Mesodermal cell (in vitro differentiated cells): Measurements from ENCODE around the gene CGB3.
"Not testable (repeated sequence)": the region's sequence is repeated elsewhere in the genome, so short reads cannot be mapped to it uniquely, and the experiment has no call there.

Source experiments
- H3K27ac ChIP-seq: 2 replicates; pipeline ENCODE4 v1.7.0; 2013; ENCODE audit warnings: mild to moderate bottlenecking, low read depth, low read length, moderate library complexity; ENCODE audit not compliant: severe bottlenecking
- H3K36me3 ChIP-seq: 2 replicates; pipeline ENCODE4 v1.7.1; 2013; ENCODE audit warnings: mild to moderate bottlenecking, low read length, moderate library complexity; ENCODE audit not compliant: control insufficient read depth, insufficient read depth
- H3K4me1 ChIP-seq: one replicate; pipeline ENCODE4 v1.7.1; 2013; ENCODE audit warnings: mild to moderate bottlenecking, low read length; ENCODE audit not compliant: insufficient read depth, control insufficient read depth, poor library complexity, severe bottlenecking
- H3K4me3 ChIP-seq: 2 replicates; pipeline ENCODE4 v1.7.0; 2013; ENCODE audit warnings: low read length, control low read depth, mild to moderate bottlenecking; ENCODE audit not compliant: insufficient read depth, poor library complexity, severe bottlenecking; ENCODE audit errors: extremely low read depth
- H3K9me3 ChIP-seq: 2 replicates; pipeline ENCODE4 v1.7.1; 2013; ENCODE audit warnings: mild to moderate bottlenecking, low read length, moderate library complexity; ENCODE audit not compliant: control insufficient read depth
- WGBS, 2 experiments: methylation state at CpG; one replicate each; pipeline ENCODE4 v1.1.5; 2013; ENCODE audit warnings: missing lambda C conversion rate in 2 of 2; ENCODE audit not compliant: insufficient coverage in 2 of 2; 5-methylcytosine and 5-hydroxymethylcytosine counted together

Gene CGB3

GRCh38 chr19:49042177-49042576, 18.0 kb upstream of the CGB3 start:
- H3K9me3 ChIP-seq: no peaks in the 10 kb centered on the region
- peaks cover 9% of the 10 kb centered on the region for H3K4me1 ChIP-seq
- no peaks in the 10 kb centered on the region for H3K36me3 ChIP-seq
- H3K27ac ChIP-seq: no peak overlapping the region
- WGBS, 2 experiments: 69 to 70% methylated on average over 10 to 15 of the region's 17 CpGs
- no peak overlapping the region for H3K4me3 ChIP-seq

DNA sequence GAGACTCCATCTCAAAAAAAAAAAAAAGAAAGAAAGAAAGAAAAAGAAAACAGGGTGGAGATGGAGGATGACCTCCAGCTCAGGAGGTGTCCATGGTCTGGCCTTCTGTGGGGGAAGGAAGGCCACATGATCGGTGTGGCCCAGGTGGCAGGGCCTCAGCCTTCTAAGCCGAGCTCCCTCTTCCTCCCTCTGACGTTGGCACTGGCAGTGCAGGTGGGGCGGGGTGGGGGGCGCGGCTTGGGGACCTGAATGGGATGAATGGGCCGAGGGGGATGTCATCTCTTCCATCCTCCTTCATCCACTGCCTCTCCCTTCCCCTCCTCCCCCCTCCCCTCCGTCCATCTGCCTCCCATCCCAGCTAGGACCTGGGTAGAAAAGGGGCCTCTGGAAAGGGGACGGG, 15.6 kb upstream of the CGB3 start:
- not testable (repeated sequence) for H3K4me1 ChIP-seq, H3K36me3 ChIP-seq, H3K9me3 ChIP-seq, H3K4me3 ChIP-seq, H3K27ac ChIP-seq
- 100% methylated on average over 1 of the region's 9 CpGs; no CpG with 5 or more reads in 1 of the 2 experiments for WGBS, 2 experiments

GRCh38 chr19:49038557-49039276, 14.6 kb upstream of the CGB3 start:
- H3K27ac ChIP-seq, H3K9me3 ChIP-seq, H3K36me3 ChIP-seq, H3K4me3 ChIP-seq, H3K4me1 ChIP-seq: not testable (repeated sequence)
- 81 to 83% methylated on average over 19 to 24 of the region's 26 CpGs for WGBS, 2 experiments

GRCh38 chr19:49038111-49038510, 14.0 kb upstream of the CGB3 start:
- not testable (repeated sequence) for H3K4me1 ChIP-seq, H3K36me3 ChIP-seq, H3K9me3 ChIP-seq, H3K4me3 ChIP-seq, H3K27ac ChIP-seq
- 86% methylated on average over 1 of the region's 8 CpGs; no CpG with 5 or more reads in 1 of the 2 experiments for WGBS, 2 experiments

- 50 to 51% methylated on average over 13 to 14 of the region's 18 CpGs for WGBS, 2 experiments
- not testable (repeated sequence) for H3K9me3 ChIP-seq, H3K4me1 ChIP-seq, H3K36me3 ChIP-seq, H3K27ac ChIP-seq, H3K4me3 ChIP-seq
Measured at GRCh38 chr19:49036815-49037214, 12.7 kb upstream of the CGB3 start, which contains the start of gene CGB1. Gene CGB1, minus strand, starts transcription at chr19:49036895. Its CDS starts 184 bp downstream, at chr19:49036711.

DNA sequence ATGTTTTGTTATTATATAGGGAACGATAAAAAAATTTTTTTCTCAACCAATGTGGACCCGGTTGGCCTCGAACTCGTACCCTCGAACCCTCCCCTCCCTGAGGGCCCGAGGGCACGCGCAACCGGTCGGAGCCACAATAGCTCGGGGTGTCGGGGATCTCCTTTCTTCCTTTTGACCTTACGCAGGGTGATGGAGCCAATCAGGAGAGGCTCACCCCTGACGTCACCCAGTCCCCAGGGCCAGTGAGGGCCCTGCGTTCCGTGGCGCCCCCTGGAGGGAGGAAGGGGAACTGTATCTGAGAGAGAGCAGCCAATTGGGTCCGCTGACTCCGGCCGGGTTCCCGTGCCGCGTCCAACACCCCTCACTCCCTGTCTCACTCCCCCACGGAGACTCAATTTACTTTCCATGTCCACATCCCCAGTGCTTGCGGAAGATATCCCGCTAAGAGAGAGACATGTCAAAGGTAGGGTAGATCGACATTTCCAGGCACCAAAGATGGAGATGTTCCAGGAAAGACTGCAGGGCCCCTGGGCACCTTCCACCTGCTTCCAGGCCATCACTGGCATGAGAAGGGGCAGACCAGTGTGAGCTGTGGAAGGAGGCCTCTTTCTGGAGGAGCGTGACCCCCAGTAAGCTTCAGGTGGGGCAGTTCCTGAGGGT, 7.6 kb upstream of the CGB3 start, which contains the start of gene CGB2:
CGB2 (plus strand) TSS at position 249 of the 660 bp plus-strand sequence; CDS start at position 455, 206 bp downstream.
- H3K4me1 ChIP-seq, H3K4me3 ChIP-seq, H3K9me3 ChIP-seq, H3K36me3 ChIP-seq, H3K27ac ChIP-seq: not testable (repeated sequence)
- WGBS, 2 experiments: 85 to 93% methylated on average over 15 to 17 of the region's 28 CpGs

DNA sequence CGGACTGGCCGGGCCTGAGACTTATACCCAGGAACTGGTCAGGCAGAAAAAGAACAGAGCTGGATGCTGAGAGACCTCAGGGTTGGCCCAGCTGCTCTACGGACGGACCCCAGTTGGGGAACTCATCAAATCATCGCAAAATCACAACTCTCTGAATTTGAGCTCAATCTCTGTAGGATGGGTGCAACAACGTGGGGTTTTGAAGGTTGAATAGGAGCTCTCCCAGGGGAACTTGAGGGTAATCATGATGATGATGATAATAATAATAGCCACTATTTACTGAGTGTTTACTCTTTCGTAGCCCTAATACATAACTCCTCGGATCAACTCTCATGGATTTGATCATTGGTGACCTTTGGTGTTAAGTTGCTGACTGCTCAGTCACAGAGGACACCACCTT, 6.2 kb upstream of the CGB3 start:
- WGBS, 2 experiments: 60 to 100% methylated on average over 1 to 2 of the region's 8 CpGs
- H3K4me1 ChIP-seq, H3K36me3 ChIP-seq, H3K4me3 ChIP-seq, H3K9me3 ChIP-seq, H3K27ac ChIP-seq: not testable (repeated sequence)

DNA sequence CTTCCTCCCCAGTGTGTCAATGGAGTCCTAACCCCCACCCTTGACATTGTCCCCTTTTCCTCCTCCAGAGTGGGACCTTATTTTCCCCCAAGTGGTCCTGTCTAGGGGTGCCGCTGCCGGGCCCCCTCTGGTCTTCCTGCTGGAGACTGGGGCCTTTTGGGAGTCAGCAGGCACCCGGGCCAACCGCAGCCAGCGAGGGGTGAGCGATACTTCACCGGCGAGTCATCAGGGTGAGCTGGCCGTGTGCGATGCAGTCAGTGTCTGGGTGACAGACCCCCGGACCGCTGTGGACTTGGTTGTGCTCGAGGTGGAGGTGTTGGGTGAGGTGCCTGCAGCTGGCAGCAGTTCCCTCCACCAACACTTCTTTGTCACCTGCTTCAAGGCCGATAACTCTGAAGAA, 5.6 kb upstream of the CGB3 start:
- H3K4me3 ChIP-seq, H3K27ac ChIP-seq, H3K4me1 ChIP-seq, H3K36me3 ChIP-seq, H3K9me3 ChIP-seq: not testable (repeated sequence)
- 79 to 82% methylated on average over 12 to 14 of the region's 14 CpGs for WGBS, 2 experiments

DNA sequence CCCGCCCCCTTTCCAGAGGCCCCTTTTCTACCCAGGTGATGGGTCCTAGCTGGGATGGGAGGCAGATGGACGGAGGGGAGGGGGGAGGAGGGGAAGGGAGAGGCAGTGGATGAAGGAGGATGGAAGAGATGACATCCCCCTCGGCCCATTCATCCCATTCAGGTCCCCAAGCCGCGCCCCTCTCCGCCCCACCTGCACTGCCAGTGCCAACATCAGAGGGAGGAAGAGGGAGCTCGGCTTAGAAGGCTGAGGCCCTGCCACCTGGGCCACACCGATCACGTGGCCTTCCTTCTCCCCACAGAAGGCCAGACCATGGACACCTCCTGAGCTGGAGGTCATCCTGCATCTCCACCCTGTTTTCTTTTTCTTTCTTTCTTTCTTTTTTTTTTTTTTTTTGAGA, 4.6 kb upstream of the CGB3 start:
- not testable (repeated sequence) for H3K4me3 ChIP-seq, H3K36me3 ChIP-seq, H3K4me1 ChIP-seq, H3K27ac ChIP-seq, H3K9me3 ChIP-seq
- WGBS, 2 experiments: 100% methylated on average over 1 of the region's 9 CpGs; no CpG with 5 or more reads in 1 of the 2 experiments

DNA sequence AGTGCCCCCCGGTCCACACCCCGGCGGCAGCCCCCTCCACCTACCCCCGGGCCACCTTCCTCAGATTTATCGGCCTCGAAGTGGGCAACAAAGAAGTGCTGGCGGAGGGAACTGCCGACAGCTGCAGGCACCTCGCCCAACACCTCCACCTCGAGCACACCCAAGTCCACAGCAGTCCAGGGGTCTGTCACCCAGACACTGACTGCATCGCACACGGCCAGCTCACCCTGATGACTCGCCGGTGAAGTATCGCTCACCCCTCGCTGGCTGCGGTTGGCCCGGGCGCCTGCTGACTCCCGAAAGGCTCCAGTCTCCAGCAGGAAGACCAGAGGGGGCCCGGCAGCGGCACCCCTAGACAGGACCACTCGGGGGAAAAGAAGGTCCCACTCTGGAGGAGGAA, 1.5 kb upstream of the CGB3 start:
- WGBS, 2 experiments: 83 to 90% methylated on average over 7 to 16 of the region's 23 CpGs

GRCh38 chr19:49025088-49025487, 955 bp upstream of the CGB3 start:
- not testable (repeated sequence) for H3K4me3 ChIP-seq, H3K4me1 ChIP-seq, H3K36me3 ChIP-seq, H3K27ac ChIP-seq, H3K9me3 ChIP-seq
- WGBS, 2 experiments: no CpG with 5 or more reads among the region's 6 CpGs

More for the DNA sequence above, 1.5 kb upstream of the CGB3 start:
- not testable (repeated sequence) for H3K4me1 ChIP-seq, H3K4me3 ChIP-seq, H3K36me3 ChIP-seq, H3K27ac ChIP-seq, H3K9me3 ChIP-seq
